GM12873 (cell line): Measurements from ENCODE around the gene DROSHA.

Experiments used
- CTCF ChIP-seq: IDR thresholded peaks from 2 replicates; pipeline ENCODE4 v1.5.1; 2012; ENCODE audit warnings: low read depth, mild to moderate bottlenecking, moderate library complexity, low read length, control low read depth; ENCODE audit not compliant: insufficient read depth; ENCODE audit errors: missing control alignments

DROSHA gene

DNA sequence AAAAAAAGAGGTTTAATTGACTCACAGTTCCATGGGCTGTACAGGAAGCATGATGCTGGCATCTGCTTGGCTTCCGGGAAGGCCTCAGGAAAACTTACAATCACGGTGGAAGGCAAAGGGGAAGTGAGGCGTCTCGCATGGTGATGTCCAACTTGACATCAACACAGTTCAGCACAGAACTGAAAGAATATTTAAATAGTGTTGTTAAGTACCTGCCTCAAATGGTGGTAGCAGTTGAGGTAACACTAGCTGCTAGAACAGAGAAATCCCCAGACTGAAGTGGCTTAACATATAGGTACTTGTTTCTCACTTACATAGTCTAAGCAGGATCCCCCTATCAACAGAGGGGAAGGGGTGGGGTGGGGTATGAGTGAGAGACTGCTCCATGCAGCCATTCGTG is 141.6 kb downstream of the DROSHA start:
- TF ChIP-seq CTCF = no peak

- TF ChIP-seq CTCF = no peak
Measured at GRCh38 chr5:31385774-31386537, 145.9 kb downstream of the DROSHA start.

DNA sequence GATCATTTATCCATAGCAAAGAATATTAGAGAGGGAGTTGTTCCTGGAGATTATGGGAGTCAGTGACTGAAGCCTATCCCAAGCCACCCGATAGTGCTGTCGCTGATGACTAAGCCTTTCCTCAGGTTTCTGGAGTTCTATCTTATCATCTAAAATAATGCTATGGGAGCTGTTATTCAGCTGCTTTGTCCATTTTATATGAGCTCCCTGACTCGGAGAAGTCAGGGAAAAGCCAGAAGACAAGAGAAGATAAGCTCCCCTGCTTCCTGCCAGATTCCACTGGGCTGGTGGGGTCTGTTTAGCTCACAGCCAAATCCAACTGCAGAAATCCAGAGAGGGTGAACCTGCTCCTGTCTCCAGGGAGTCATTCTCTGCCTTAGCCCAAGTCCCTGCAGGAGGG is 148.2 kb downstream of the DROSHA start:
- TF ChIP-seq CTCF = no peak

DNA sequence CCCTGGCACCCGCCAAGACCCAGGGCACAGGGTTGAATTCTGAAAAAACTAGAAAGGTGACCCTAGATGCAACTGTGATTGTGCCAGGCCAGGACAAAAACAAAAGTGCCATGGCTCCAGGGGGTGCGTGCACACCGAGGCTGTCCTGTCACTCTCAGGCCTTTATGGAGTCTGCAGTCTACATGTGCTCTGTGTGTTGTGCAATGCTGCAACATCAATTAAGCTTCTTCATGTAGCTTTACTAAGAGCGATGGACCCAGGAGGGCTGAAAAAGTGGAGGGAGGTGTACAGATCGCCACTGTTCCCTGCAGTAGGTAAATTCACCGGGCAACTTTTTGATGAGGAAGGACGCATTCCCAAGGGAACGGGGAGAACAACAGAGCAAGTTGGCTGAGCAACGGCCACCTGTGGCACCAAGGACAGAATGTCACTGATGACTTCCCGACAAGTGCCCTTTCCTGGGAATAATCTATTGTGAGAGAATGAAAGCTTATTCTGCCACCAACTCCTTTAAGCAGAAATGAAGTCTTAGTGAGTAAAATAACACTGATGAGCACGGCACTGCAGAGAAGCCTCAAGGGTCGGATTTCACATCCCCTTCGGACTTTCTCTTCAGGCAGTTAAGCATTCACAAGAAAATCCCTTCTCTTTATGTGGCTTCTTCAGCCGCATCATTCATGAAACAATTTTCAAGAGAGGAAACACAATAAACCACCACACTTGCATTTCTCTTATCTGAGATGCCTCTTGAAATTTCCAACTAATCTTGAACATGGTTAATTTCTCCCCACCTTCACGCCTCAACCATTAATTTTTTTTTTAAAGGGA is 149.6 kb downstream of the DROSHA start:
- no peak for TF ChIP-seq CTCF

DNA sequence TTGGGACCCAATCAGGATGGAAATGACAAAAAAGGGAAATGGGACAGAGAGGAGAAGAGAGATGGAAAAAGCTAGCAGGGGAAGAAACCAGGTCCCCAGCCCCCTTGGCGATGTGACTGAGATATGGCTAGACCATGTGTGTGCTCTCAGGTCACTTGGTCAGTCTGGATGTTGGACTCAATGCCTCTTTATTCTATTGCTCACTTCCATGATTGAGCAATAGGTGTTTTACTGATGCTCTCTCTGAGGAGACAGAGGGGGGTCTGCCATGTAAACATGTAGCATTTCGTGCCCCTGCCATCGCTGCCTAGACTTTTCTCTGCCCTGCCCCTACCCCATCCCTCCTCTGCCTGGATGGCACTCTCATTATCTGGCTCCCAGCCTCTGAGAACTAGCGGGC is 150.6 kb downstream of the DROSHA start:
- no peak for TF ChIP-seq CTCF

- no peak for TF ChIP-seq CTCF
Measured at GRCh38 chr5:31380049-31380448, 151.8 kb downstream of the DROSHA start.

DNA sequence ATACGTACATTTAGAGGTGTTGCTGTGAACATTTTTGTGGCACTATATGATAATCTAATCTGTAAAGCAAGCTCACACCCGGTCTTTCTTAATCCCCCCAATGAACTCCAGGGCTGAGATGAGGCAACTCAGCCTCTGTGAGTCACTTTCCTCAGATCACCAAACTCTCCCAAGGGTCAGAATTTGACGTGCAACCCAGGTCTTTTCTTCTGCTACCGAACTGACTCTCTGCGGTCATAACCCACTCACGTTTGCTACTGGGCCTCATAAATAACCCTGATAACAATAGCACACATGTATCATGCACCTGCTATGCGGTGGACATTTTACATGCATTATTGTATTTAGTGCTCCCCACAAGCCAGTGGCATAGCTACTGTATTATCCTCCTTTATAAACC is 153.1 kb downstream of the DROSHA start:
- TF ChIP-seq CTCF = no peak
